ENCODE measurements around the gene SPDYE1. TPM values are rescaled to one million over a fixed set of nuclear protein-coding genes. Genes with fewer than 3 reads are reported as not detected.

Gene SPDYE1
- total RNA-seq, 4 donors from 2014 or later = 0.11 TPM; not detected in 3

DNA sequence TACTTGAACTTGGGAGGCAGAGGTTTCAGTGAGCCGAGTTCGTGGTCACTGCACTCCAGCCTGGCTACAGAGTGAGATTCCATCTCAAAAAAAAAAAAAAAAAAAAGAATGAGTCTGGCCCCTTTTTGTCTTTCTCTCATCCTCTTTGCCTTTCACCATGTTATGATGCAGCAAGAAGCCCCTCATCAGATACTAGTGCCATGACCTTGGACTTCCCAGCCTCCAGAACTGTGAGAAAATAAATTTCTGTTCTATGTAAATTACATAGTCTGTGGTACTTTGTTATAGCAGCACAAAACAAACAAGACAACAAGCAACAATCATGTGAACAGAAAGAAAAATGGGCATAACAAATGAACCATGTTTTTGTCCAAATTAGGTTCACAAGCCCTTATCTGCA, 44.5 kb downstream of the SPDYE1 start:
- no peak overlapping the region for H3K4me3 ChIP-seq
- no peaks in the 10 kb centered on the region for H3K27me3 ChIP-seq
- H3K9me3 ChIP-seq = no peaks in the 10 kb centered on the region
- DNase-seq (ENCODE audit: extremely low spot score) = no peak
- WGBS = 93% methylated on average over 2 of the region's 2 CpGs
- TF ChIP-seq CTCF (IDR thresholded peaks at IDR 0.05) (no peak), POLR2AphosphoS5 (IDR thresholded peaks at IDR 0.05) (no peak), POLR2A (IDR thresholded peaks at IDR 0.05; ENCODE audit: low read depth) (no peak), EP300 (IDR thresholded peaks at IDR 0.05) (no peak)
- H3K4me1 ChIP-seq = peaks cover 31 to 41% (median 38%) of the 10 kb centered on the region in 4 donors
- intact Hi-C loops (cut with DNase I) = loop anchor here (5.0 kb wide), 1 partner anchor 40 kb away; the partner anchor contains the start of gene POLM
- H3K36me3 ChIP-seq = peaks cover 0 to 12% (median 8%) of the 10 kb centered on the region in 4 donors
- H3K27ac ChIP-seq (replicated peaks in 1 of 4) = no peak overlapping the region

- Histone ChIP-seq H3K27me3 (no peaks in the 10 kb centered on the region), H3K4me3 (peak overlapping the region; percentile 77 to 99 (median 86)), H3K4me1 (peaks cover 34 to 58% (median 47%) of the 10 kb centered on the region in 4 donors), H3K9me3 (no peaks in the 10 kb centered on the region), H3K36me3 (peaks cover 0 to 20% (median 8%) of the 10 kb centered on the region in 4 donors), H3K27ac (replicated peaks in 1 of 4) (peak overlapping the region; percentile 85 to 93 (median 86))
- DNase-seq (ENCODE audit: extremely low spot score) = no peak
- intact Hi-C loops (cut with DNase I) = loop anchor here (2.0 to 5.0 kb wide), 2 partner anchors 21 to 38 kb away; partner anchors contain the start of genes PGAM2 and POLM
- WGBS = 28% methylated on average over 8 of the region's 8 CpGs
- TF ChIP-seq POLR2AphosphoS5 (IDR thresholded peaks at IDR 0.05) (no peak), CTCF (IDR thresholded peaks at IDR 0.05) (no peak), POLR2A (IDR thresholded peaks at IDR 0.05; ENCODE audit: low read depth) (no peak)
Measured at GRCh38 chr7:44043902-44044301, 46.2 kb downstream of the SPDYE1 start.

DNA sequence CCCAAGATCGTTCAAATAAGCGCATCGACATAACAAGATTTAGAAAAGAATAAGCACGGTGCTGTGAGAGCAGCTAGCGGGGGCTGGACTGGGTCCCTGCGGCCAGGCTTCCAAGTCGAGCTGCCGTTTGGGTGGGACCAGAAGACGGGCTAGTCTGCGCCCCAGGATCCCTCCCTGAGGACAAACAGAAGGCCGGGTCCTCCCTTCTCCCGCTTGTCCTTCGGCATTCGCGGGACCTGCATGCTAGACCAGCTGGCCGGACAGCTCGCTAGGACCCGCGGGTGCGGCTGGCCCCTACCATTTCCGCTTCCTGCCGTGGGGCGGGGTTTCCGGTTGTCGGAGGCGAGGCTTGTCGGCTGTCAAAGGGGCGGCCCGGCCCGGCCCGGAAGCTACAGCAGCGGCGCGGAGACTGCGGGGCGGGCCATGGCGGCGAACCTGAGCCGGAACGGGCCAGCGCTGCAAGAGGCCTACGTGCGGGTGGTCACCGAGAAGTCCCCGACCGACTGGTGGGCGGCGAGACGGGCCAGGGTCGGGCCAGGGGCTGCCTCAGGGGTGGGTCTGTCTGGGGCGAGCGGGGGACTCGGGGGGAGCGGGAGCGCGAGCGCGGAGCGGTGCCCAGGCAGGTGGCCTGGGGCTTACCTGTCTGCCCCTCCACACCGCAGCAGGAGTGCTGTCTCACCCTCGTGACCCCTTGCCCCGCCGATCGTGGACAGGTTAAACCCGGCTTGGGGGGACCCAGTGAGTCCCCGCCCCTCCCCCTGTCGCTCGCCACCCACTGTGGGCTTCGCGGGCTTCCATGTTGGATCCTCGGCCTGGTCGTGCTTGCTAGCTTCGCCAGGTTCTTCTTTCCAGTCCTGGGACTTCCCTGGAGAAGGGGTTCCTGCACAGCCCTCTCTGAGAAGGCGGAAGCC, 46.9 kb downstream of the SPDYE1 start, which contains the start of gene DBNL:
Gene DBNL (plus strand): TSS at position 388 of the 911 bp plus-strand sequence. CDS start 36 bp downstream, at position 424.
- intact Hi-C loops (cut with DNase I) = loop anchor here (2.0 to 5.0 kb wide), 2 partner anchors 20 to 38 kb away; partner anchors contain the start of genes PGAM2 and POLM
- Histone ChIP-seq H3K4me3 (peak within 1 kb of the TSS; percentile 77 to 99 (median 86)), H3K27me3 (no peaks in the 10 kb centered on the region), H3K4me1 (peaks cover 34 to 65% (median 50%) of the 10 kb centered on the region in 4 donors), H3K9me3 (no peaks in the 10 kb centered on the region), H3K36me3 (peaks cover 0 to 26% (median 9%) of the 10 kb centered on the region in 4 donors), H3K27ac (replicated peaks in 1 of 4) (peak within 1 kb of the TSS; percentile 85 to 93 (median 86))
- TF ChIP-seq EP300 (IDR thresholded peaks at IDR 0.05) (no peak), POLR2A (IDR thresholded peaks at IDR 0.05; ENCODE audit: low read depth) (peak; percentile 55), CTCF (IDR thresholded peaks at IDR 0.05) (peak in 1 of 3 experiments; percentile 22), POLR2AphosphoS5 (IDR thresholded peaks at IDR 0.05) (peak; percentile 93)
- under 1% methylated on average over 31 of the region's 74 CpGs for WGBS
- DNase-seq (ENCODE audit: extremely low spot score) = peak; percentile 98

DNA sequence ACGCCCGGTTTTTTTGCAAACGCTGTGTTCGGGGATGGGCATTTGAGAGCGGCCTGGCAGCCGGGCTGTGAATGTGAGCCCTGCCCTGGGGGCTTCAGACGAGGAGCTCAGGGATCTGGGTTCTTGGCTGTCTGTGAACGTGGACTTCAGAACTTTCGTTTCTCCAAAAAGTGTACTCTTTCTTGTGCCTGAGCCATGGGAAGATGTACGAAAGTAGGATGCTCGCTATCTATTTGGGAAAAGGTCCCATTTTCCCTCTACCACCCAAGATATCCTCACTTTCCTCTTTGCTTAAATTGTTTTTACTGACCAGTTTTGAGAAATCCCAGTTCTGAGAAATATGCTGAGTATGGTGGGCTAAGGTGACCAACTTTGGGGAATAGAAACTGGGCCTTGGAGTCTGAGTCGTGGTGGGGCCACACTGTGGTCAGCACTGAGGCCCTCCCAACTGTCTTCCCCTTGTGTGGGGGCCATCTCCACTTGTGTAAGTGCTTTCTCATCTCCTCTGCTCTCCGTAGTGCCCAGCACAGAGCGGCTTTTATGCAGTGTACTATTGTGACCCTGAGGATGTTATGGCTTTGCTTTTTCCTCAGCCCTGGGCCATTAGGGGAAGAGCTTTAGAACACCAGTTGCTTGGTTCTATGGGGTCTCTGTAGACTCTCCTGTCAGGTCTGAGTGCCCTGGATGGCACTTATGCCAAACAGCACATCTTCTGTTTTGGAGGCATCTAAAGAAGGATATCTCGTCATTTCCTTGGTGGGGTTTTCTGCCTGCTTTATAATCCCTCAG, 47.7 kb downstream of the SPDYE1 start:
- Histone ChIP-seq H3K27me3 (no peaks in the 10 kb centered on the region), H3K36me3 (peaks cover 5 to 35% (median 17%) of the 10 kb centered on the region in 4 donors), H3K4me3 (peak overlapping the region; percentile 77 to 99 (median 86)), H3K27ac (replicated peaks in 1 of 4) (peak overlapping the region; percentile 85 to 93 (median 86)), H3K4me1 (peaks cover 34 to 71% (median 49%) of the 10 kb centered on the region in 4 donors), H3K9me3 (no peaks in the 10 kb centered on the region)
- DNase-seq (ENCODE audit: extremely low spot score) = no peak
- intact Hi-C loops (cut with DNase I) = loop anchor here (2.0 kb wide), 1 partner anchor 19 kb away; the partner anchor contains the start of gene PGAM2
- TF ChIP-seq POLR2A (IDR thresholded peaks at IDR 0.05; ENCODE audit: low read depth) (no peak), POLR2AphosphoS5 (IDR thresholded peaks at IDR 0.05) (no peak)
- 21% methylated on average over 15 of the region's 15 CpGs for WGBS
